Keratinocyte (primary cell): ENCODE results near the gene ZBTB20. TPM values are rescaled to one million over a fixed set of nuclear protein-coding genes. Genes with fewer than 3 reads are reported as not detected.

Source experiments
- DNase-seq: peaks from one replicate; pipeline ENCODE4 v3.0.0-alpha.2; 2011; ENCODE audit warnings: low read depth, missing footprints, low spot score
- FAIRE-seq: peaks from 2 replicates; lab custom pipeline; 2011; peaks lifted over from hg19 to GRCh38; lab: Jason Lieb, UNC
- H2AFZ ChIP-seq: 2 replicates; pipeline ENCODE4 v1.6.0; 2012; ENCODE audit warnings: low read length, control low read depth, inconsistent platforms; ENCODE audit not compliant: control insufficient read depth
- H3K27ac ChIP-seq: 2 replicates; pipeline ENCODE4 v1.5.1; 2011; ENCODE audit warnings: low read length; ENCODE audit not compliant: control insufficient read depth, insufficient read depth
- H3K27me3 ChIP-seq: 3 replicates; pipeline ENCODE4 v1.6.0; 2011; ENCODE audit warnings: low read length; ENCODE audit not compliant: control insufficient read depth, insufficient read depth; ENCODE audit errors: extremely low read depth
- H3K36me3 ChIP-seq, 2 experiments: 2 replicates in 1 of 2; 3 replicates in 1 of 2; pipeline ENCODE4 v1.5.1; 2011; ENCODE audit warnings: low read length in 2 of 2, mild to moderate bottlenecking in 1 of 2; ENCODE audit not compliant: control insufficient read depth in 2 of 2, insufficient read depth in 2 of 2; ENCODE audit errors: extremely low read depth in 1 of 2
- H3K4me1 ChIP-seq: 3 replicates; pipeline ENCODE4 v1.5.1; 2011; ENCODE audit warnings: low read length; ENCODE audit not compliant: control insufficient read depth, insufficient read depth; ENCODE audit errors: extremely low read depth
- H3K4me2 ChIP-seq: 3 replicates; pipeline ENCODE4 v1.6.0; 2011; ENCODE audit warnings: low read depth, low read length; ENCODE audit not compliant: control insufficient read depth, insufficient read depth; ENCODE audit errors: extremely low read depth
- H3K4me3 ChIP-seq, 3 experiments: fragments of 200-600 bp in 1 of 3; sonication (generic) in 1 of 3; 2 replicates in 2 of 3; 3 replicates in 1 of 3; pipeline ENCODE4 v1.5.1; 2011 to 2016; ENCODE audit warnings: low read length in 3 of 3, mild to moderate bottlenecking in 3 of 3, control low read depth in 2 of 3, inconsistent platforms in 1 of 3, low read depth in 1 of 3, mixed read lengths in 1 of 3, mixed run types in 1 of 3, moderate library complexity in 1 of 3; ENCODE audit not compliant: control insufficient read depth in 2 of 3, insufficient read depth in 2 of 3; ENCODE audit errors: extremely low read depth in 1 of 3
- H3K79me2 ChIP-seq: 2 replicates; pipeline ENCODE4 v1.6.0; 2012; ENCODE audit warnings: low read length; ENCODE audit not compliant: control insufficient read depth, insufficient read depth
- H3K9ac ChIP-seq: 3 replicates; pipeline ENCODE4 v1.6.0; 2011; ENCODE audit warnings: low read length; ENCODE audit not compliant: control insufficient read depth, insufficient read depth; ENCODE audit errors: extremely low read depth
- H3K9me1 ChIP-seq: 3 replicates; pipeline ENCODE4 v1.6.0; 2011; ENCODE audit warnings: low read length; ENCODE audit not compliant: control insufficient read depth, insufficient read depth; ENCODE audit errors: extremely low read depth
- H3K9me3 ChIP-seq: 2 replicates; pipeline ENCODE4 v1.5.1; 2012; ENCODE audit warnings: low read depth, low read length; ENCODE audit not compliant: control insufficient read depth
- H4K20me1 ChIP-seq: 3 replicates; pipeline ENCODE4 v1.6.0; 2011; ENCODE audit warnings: low read length; ENCODE audit not compliant: control insufficient read depth, insufficient read depth; ENCODE audit errors: extremely low read depth
- CTCF ChIP-seq, 3 experiments: IDR thresholded peaks in 1 of 3; conservative IDR thresholded peaks in 1 of 3; optimal IDR thresholded peaks in 1 of 3; 2 replicates in 2 of 3; 3 replicates in 1 of 3; pipeline versions ENCODE3 to v1.5.1; 2011; ENCODE audit warnings: low read length in 3 of 3, mild to moderate bottlenecking in 3 of 3, moderate library complexity in 2 of 3, control low read depth in 1 of 3, inconsistent platforms in 1 of 3; ENCODE audit not compliant: insufficient read depth in 2 of 3; ENCODE audit errors: extremely low read depth in 1 of 3
- EZH2 ChIP-seq: IDR thresholded peaks from one replicate; pipeline ENCODE4 v1.6.1; 2012; ENCODE audit warnings: inconsistent platforms, mild to moderate bottlenecking, low read length, moderate library complexity
- dilution Hi-C: fragments of 300-500 bp; cut with MboI; formaldehyde crosslinking; loops from one replicate; pipeline ENCODE4 v1.7.0; 2020; ENCODE audit warnings: low sequenced_read_pairs; ENCODE audit not compliant: extremely low pct_ligation_motif_present
- polyA plus RNA-seq, 5 experiments: library from polyadenylated mRNA; depleted of rRNA in 3 of 5; stranded (reverse) in 3 of 5; stranded (forward) in 1 of 5; unstranded in 1 of 5; fragments of >200 nt; gene quantifications; 1 replicate in 1 of 5; 2 replicates in 3 of 5; 3 replicates in 1 of 5; pipeline versions ENCODE4 v1.2.1 to v1.2.3, GENCODE V29; 2011 to 2012; ENCODE audit warnings: missing spikeins in 2 of 5, low read depth in 1 of 5, low replicate concordance in 1 of 5

The ZBTB20 gene
- polyA plus RNA-seq, 1 donor (not counting 4 experiments of a cell fraction or from before 2014, with no cell fraction given): 0.52 TPM

DNA sequence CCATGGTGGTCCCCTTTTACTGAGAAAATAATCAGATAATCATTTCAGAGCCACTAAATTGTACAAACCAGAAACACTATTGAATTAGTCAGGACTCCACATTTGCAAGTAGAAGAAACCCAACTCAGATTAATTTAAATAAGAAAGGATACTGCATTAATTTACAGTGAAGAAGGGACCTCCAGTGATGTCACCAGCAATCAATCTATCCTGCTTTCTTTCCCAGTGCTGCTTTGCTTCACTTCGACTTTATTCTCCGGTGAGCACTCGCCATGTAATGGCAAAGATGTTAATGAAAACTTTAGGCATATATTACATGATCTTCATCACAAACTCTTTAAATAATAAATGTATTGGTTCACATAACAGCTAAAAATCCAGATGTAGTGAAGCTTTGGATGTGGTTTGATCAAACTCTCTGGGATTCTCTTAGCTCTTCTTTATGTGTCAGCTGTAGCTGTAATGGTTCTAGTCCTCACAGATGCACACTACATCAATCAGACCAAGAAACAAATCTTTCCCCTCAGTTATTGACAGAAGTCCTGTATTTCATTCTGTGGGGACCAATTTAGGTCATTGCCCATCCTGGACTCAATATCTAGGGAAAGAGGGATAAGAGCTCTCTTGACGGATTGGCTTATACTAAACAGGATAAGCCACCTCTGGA is 14.2 kb upstream of the ZBTB20 start:
- Histone ChIP-seq H3K9me1 (no peaks in the 10 kb centered on the region), H3K4me1 (no peaks in the 10 kb centered on the region), H3K4me2 (no peak overlapping the region), H3K9me3 (no peaks in the 10 kb centered on the region), H3K27me3 (no peaks in the 10 kb centered on the region), H3K79me2 (no peaks in the 10 kb centered on the region), H3K4me3 (no peak overlapping the region), H3K36me3 (no peaks in the 10 kb centered on the region), H4K20me1 (no peaks in the 10 kb centered on the region), H3K9ac (no peak overlapping the region), H3K27ac (no peak overlapping the region), H2AFZ (peak overlapping the region; percentile 32)
- FAIRE-seq (no peak), DNase-seq (no peak)
- no peak for TF ChIP-seq EZH2
- TF ChIP-seq CTCF (optimal IDR thresholded peaks at IDR 0.05 in 1 of 3, IDR thresholded peaks at IDR 0.05 in 1 of 3, conservative IDR thresholded peaks at IDR 0.05 in 1 of 3; ENCODE audit: extremely low read depth in 1 of 3, insufficient read depth in 2 of 3, low read length in 3 of 3): no peak
- dilution Hi-C loops: no loop called here

DNA sequence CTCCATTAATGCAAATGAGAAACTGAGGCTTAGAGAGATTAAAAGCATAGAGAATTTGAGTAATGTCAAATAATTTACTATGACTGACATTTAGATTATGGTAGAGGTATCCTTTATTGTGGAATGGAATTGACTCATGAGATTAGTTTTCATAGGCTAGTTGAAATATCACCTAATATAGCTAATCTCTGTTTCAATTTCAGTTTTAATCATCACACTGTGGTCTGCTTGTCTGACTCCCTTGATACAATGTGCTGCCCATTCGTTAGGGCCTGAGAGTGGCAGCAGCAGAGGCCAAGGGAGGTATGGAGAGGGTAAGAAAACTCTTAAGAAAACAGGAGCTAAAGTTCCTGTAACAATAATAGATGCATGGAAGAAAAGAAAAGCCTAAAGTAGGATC is 13.2 kb upstream of the ZBTB20 start:
- DNase-seq (no peak), FAIRE-seq (no peak)
- Histone ChIP-seq H3K27ac (no peak overlapping the region), H3K79me2 (no peaks in the 10 kb centered on the region), H2AFZ (no peak overlapping the region), H3K4me1 (no peaks in the 10 kb centered on the region), H3K4me2 (no peak overlapping the region), H3K9me1 (no peaks in the 10 kb centered on the region), H3K9me3 (no peaks in the 10 kb centered on the region), H3K4me3 (no peak overlapping the region), H4K20me1 (no peaks in the 10 kb centered on the region), H3K36me3 (no peaks in the 10 kb centered on the region), H3K27me3 (no peaks in the 10 kb centered on the region), H3K9ac (no peak overlapping the region)
- dilution Hi-C loops: no loop called here
- no peak for TF ChIP-seq EZH2
- TF ChIP-seq CTCF (optimal IDR thresholded peaks at IDR 0.05 in 1 of 3, IDR thresholded peaks at IDR 0.05 in 1 of 3, conservative IDR thresholded peaks at IDR 0.05 in 1 of 3; ENCODE audit: extremely low read depth in 1 of 3, insufficient read depth in 2 of 3, low read length in 3 of 3): no peak
